AG04450 (cell line): ENCODE measurements around the gene ATXN1L. TPM values are rescaled to one million over a fixed set of nuclear protein-coding genes. Genes with fewer than 3 reads are reported as not detected.

Source experiments
- CTCF ChIA-PET: fragments of 300-600, 350-600 bp; formaldehyde crosslinking; extraction: SDS; loops from one replicate; lab custom pipeline; 2022; ENCODE audit warnings: antibody characterized with exemption, inconsistent platforms; lab: Charles Lee
- POLR2A ChIA-PET: fragments of 350-600 bp; formaldehyde crosslinking; extraction: SDS; loops from one replicate; lab custom pipeline; 2021; ENCODE audit warnings: antibody characterized with exemption, inconsistent platforms; lab: Yijun Ruan, JAX
- DNase-seq: peaks from one replicate; pipeline ENCODE4 v3.0.0-alpha.2; 2011; ENCODE audit warnings: low read depth, low spot score
- H3K27ac ChIP-seq: one replicate; pipeline ENCODE4 v1.5.1; 2012; ENCODE audit warnings: low read depth, low read length, control low read depth
- H3K27me3 ChIP-seq: one replicate; pipeline ENCODE4 v1.6.0; 2012; ENCODE audit warnings: low read length; ENCODE audit not compliant: control insufficient read depth, insufficient read depth
- H3K4me3 ChIP-seq: 2 replicates; pipeline ENCODE4 v1.5.1; 2011; ENCODE audit warnings: mild to moderate bottlenecking, low read depth, low read length, control low read depth
- H3K9me3 ChIP-seq: 2 replicates; pipeline ENCODE4 v1.5.1; 2012; ENCODE audit warnings: low read length; ENCODE audit not compliant: control insufficient read depth, insufficient read depth
- CTCF ChIP-seq: IDR thresholded peaks from 2 replicates; pipeline ENCODE4 v1.5.1; 2011; ENCODE audit warnings: low read depth, low read length, control low read depth, inconsistent platforms
- polyA plus RNA-seq: library from polyadenylated mRNA; depleted of rRNA; stranded (reverse); fragments of >200 nt; gene quantifications from 2 replicates; pipeline ENCODE4 v1.2.3, GENCODE V29; 2011

Gene ATXN1L
- polyA plus RNA-seq, 1 experiment, result 11.3 TPM

- Histone ChIP-seq H3K27ac (no peak overlapping the region), H3K4me3 (no peak overlapping the region), H3K27me3 (no peaks in the 10 kb centered on the region), H3K9me3 (no peaks in the 10 kb centered on the region)
- CTCF ChIA-PET, result interaction anchor here (0.7 to 1.8 kb wide), 4 partner anchors 9 to 257 kb away, joined by 4 to 10 read pairs (median 10); no protein-coding TSS in a partner anchor
- POLR2A ChIA-PET, result no interaction called here
- TF ChIP-seq CTCF, result no peak
- DNase-seq, result no peak
Measured at GRCh38 chr16:71885261-71885650, 39.5 kb downstream of the ATXN1L start.

GRCh38 chr16:71889147-71889546 lies 43.4 kb downstream of the ATXN1L start:
- no peaks in the 10 kb centered on the region for H3K9me3 ChIP-seq
- CTCF ChIA-PET, result no interaction called here
- POLR2A ChIA-PET, result no interaction called here
- TF ChIP-seq CTCF, result no peak
- no peak overlapping the region for H3K27ac ChIP-seq
- no peak overlapping the region for H3K4me3 ChIP-seq
- no peaks in the 10 kb centered on the region for H3K27me3 ChIP-seq
- DNase-seq, result no peak

GRCh38 chr16:71893888-71894228 lies 48.1 kb downstream of the ATXN1L start:
- H3K4me3 ChIP-seq, result peak overlapping the region; percentile 91
- DNase-seq, result no peak
- peak overlapping the region; percentile 98 for H3K27ac ChIP-seq
- no peak for TF ChIP-seq CTCF
- H3K27me3 ChIP-seq, result no peaks in the 10 kb centered on the region
- CTCF ChIA-PET, result interaction anchor here (0.5 to 1.7 kb wide), 5 partner anchors 9 to 168 kb away, joined by 3 to 10 read pairs (median 4); no protein-coding TSS in a partner anchor
- POLR2A ChIA-PET, result interaction anchor here (0.6 to 2.8 kb wide), 3 partner anchors 10 to 86 kb away, joined by 4 to 18 read pairs (median 4); partner anchors contain the start of genes AP1G1 and ZNF821
- H3K9me3 ChIP-seq, result no peaks in the 10 kb centered on the region; the same call in 1 of the 2 replicates

- peak overlapping the region; percentile 98 for H3K27ac ChIP-seq
- peak overlapping the region; percentile 91 for H3K4me3 ChIP-seq
- ChIA-PET CTCF (interaction anchor here (0.5 to 1.7 kb wide), 6 partner anchors 9 to 247 kb away, joined by 3 to 10 read pairs (median 4); no protein-coding TSS in a partner anchor), POLR2A (interaction anchor here (0.6 to 2.8 kb wide), 6 partner anchors 11 to 86 kb away, joined by 3 to 18 read pairs (median 4); partner anchors contain the start of genes AP1G1 and ZNF821)
- no peak for DNase-seq
- H3K9me3 ChIP-seq, result no peaks in the 10 kb centered on the region; the same call in 1 of the 2 replicates
- H3K27me3 ChIP-seq, result no peaks in the 10 kb centered on the region
- peak; percentile 14; the same call in 1 of the 2 replicates for TF ChIP-seq CTCF
Measured at GRCh38 chr16:71894229-71894920, 48.6 kb downstream of the ATXN1L start.
